HFFc6 (cell line): Measurements from ENCODE around the gene C14orf119. TPM values are rescaled to one million over a fixed set of nuclear protein-coding genes. Genes with fewer than 3 reads are reported as not detected.

Experiments used
- DNase-seq: peaks from one replicate; pipeline ENCODE4 v3.0.0-alpha.2; 2018
- H3K27ac Mint-ChIP-seq: 2 replicates; pipeline ENCODE4 v1.8.0; 2020; ENCODE audit warnings: mild to moderate bottlenecking, mixed read lengths
- H3K27me3 Mint-ChIP-seq: 2 replicates; pipeline ENCODE4 v1.8.0; 2021; ENCODE audit warnings: mild to moderate bottlenecking, moderate library complexity, mixed read lengths; ENCODE audit not compliant: insufficient read depth
- H3K36me3 Mint-ChIP-seq: 2 replicates; pipeline ENCODE4 v1.8.0; 2021; ENCODE audit warnings: low read depth, mixed read lengths
- H3K4me1 Mint-ChIP-seq: 2 replicates; pipeline ENCODE4 v1.8.0; 2020; ENCODE audit warnings: low read depth, mixed read lengths
- H3K4me3 Mint-ChIP-seq: 2 replicates; pipeline ENCODE4 v1.8.0; 2020; ENCODE audit warnings: mild to moderate bottlenecking, moderate library complexity, mixed read lengths
- H3K9me3 Mint-ChIP-seq: 2 replicates; pipeline ENCODE4 v1.8.0; 2020; ENCODE audit warnings: mild to moderate bottlenecking, mixed read lengths
- CTCF ChIP-seq: fragments of 200-600 bp; sonication (generic); IDR thresholded peaks from 2 replicates; pipeline ENCODE4 v1.5.0; 2021; ENCODE audit warnings: antibody characterized with exemption, mild to moderate bottlenecking
- total RNA-seq, 6 experiments: library from RNA; stranded (reverse); fragmentation: NEBNext Ultra II Directional; extraction: Animal tissue kit (Norgen Biotek cat#: 25700); gene quantifications; 2 replicates in 1 of 6; 3 replicates in 5 of 6; pipeline ENCODE4 v1.2.3, GENCODE V29; 2021

C14orf119 gene
- total RNA-seq, 6 experiments from 2014 or later = 85.0 to 117 (median 103) TPM

DNA sequence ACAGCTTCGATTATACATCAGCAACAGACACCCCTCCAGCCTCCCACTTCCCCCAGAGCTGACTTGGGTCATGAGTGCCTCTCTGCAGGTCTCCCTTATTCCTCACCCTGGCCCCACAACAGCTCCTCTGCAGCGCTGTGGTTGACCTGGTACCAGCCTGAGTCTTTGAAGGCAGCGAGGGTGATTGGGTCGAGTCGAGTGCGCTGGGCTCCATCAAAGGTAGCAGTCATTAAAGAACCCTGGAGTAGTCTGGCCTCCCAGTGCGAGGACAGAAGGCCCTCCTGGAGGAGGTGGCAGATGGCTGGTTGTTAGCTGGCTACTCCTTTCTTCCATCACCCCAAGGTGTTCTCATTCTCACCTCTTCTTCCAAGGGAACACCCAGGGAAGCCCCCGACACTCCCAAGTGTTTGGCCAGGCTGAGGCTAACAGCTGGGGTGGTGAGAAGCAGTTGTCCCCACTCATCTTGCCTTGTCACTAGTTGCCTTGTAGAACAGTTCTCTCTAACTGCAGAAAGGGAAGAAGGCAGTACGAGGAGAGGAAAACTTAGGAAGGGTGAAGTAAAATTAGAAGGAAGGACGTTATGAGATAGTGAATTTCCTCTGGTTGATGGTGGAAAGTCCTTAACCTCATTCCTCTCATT lies 6.8 kb downstream of the C14orf119 start:
- Mint-ChIP-seq H3K27ac (no peak overlapping the region), H3K9me3 (no peaks in the 10 kb centered on the region), H3K27me3 (no peaks in the 10 kb centered on the region; the same call in 1 of the 2 replicates), H3K4me3 (no peak overlapping the region), H3K4me1 (peaks cover 21% of the 10 kb centered on the region), H3K36me3 (peaks cover 4% of the 10 kb centered on the region; the same call in 1 of the 2 replicates)
- no peak for TF ChIP-seq CTCF
- DNase-seq = no peak

DNA sequence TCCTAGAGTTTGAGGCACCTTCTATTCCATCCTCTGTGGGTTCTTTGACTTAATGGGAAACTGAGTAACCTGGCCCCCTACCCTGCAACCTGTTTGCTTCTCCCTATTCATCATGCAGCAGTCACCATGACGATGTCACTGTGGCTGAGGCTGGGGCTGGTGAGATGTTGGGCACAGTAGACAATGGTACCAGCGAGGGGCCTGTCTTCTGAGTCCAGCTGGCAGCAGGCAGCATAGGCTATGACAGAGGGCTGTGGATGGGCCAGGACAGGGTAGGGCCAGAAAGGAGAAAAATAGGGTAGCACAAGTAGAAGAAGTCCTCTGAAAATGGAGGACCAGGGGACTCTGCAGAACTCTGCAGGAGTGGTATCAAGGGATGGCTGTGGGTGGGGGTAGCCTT lies 7.5 kb downstream of the C14orf119 start:
- H3K9me3 Mint-ChIP-seq = no peaks in the 10 kb centered on the region
- H3K4me1 Mint-ChIP-seq = peaks cover 14% of the 10 kb centered on the region
- no peak overlapping the region for H3K27ac Mint-ChIP-seq
- TF ChIP-seq CTCF = no peak
- H3K36me3 Mint-ChIP-seq = peaks cover 4% of the 10 kb centered on the region; the same call in 1 of the 2 replicates
- no peak for DNase-seq
- H3K27me3 Mint-ChIP-seq = no peaks in the 10 kb centered on the region; the same call in 1 of the 2 replicates
- no peak overlapping the region for H3K4me3 Mint-ChIP-seq

- Mint-ChIP-seq H3K27ac (no peak overlapping the region), H3K4me1 (peaks cover 13% of the 10 kb centered on the region), H3K27me3 (no peaks in the 10 kb centered on the region; the same call in 1 of the 2 replicates), H3K4me3 (no peak overlapping the region), H3K36me3 (peaks cover 4% of the 10 kb centered on the region; the same call in 1 of the 2 replicates), H3K9me3 (no peaks in the 10 kb centered on the region)
- DNase-seq = no peak
- TF ChIP-seq CTCF = no peak
These were observed 8.3 kb downstream of the C14orf119 start for GRCh38 chr14:23103581-23103980.

GRCh38 chr14:23104070-23104590 lies 8.8 kb downstream of the C14orf119 start:
- Mint-ChIP-seq H3K27ac (no peak overlapping the region), H3K27me3 (no peaks in the 10 kb centered on the region; the same call in 1 of the 2 replicates), H3K36me3 (peaks cover 2% of the 10 kb centered on the region; the same call in 1 of the 2 replicates), H3K4me3 (no peak overlapping the region), H3K4me1 (peaks cover 13% of the 10 kb centered on the region), H3K9me3 (no peaks in the 10 kb centered on the region)
- no peak for DNase-seq
- no peak for TF ChIP-seq CTCF

DNA sequence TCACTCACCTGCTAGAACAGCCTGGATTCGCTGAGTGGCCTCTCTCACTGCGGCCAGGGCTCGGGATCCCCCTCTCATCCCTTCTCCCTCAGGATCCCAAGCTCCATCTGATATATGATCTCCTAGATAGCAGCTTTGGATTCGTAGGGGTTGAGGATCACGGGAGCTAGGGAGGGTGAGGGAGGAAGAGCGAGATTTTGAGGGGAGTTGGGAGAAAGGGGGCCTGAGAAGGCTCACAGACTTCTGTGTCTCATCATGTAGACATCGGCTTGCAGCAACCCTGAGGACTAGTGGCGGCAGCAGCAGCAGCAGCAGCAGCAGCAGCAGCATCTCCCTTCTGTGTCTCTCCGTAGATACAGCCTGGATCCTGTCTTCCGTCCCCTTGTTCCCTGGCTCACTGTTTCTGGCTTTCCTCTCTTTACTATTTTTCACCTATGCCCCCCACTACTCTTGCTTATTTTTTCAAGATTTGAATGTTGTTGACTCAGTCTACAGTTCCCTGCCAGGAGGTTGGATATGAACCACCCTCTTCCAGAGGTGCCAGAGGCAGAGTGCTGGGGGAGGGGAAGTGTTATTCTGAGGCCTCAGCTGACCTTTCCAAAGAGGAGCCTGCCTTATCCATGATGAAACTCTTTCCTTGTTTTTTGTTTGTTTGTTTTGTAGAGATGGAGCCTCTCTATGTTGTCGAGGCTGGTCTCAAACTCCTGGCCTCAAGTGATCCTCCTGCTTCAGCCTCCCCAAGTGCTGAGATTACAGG lies 9.5 kb downstream of the C14orf119 start, which contains the start of gene CIROP:
Gene CIROP (minus strand): TSS at position 399 of the 757 bp plus-strand sequence. CDS start 69 bp downstream, at position 330.
- DNase-seq = no peak
- TF ChIP-seq CTCF = no peak
- H3K4me1 Mint-ChIP-seq = peaks cover 13% of the 10 kb centered on the region
- H3K4me3 Mint-ChIP-seq = no peak within 1 kb of the TSS
- H3K27me3 Mint-ChIP-seq = no peaks in the 10 kb centered on the region; the same call in 1 of the 2 replicates
- H3K27ac Mint-ChIP-seq = no peak within 1 kb of the TSS
- no peaks in the 10 kb centered on the region for H3K9me3 Mint-ChIP-seq
- H3K36me3 Mint-ChIP-seq = no peaks in the 10 kb centered on the region
